Transverse colon (tissue), 4 donors: Measurements from ENCODE around the gene S100A11. TPM values are rescaled to one million over a fixed set of nuclear protein-coding genes. Genes with fewer than 3 reads are reported as not detected.

Experiments
- DNase-seq: peaks from one replicate; pipeline ENCODE4 v3.0.0-alpha.2; 2019
- H3K27ac ChIP-seq, 4 donors: fragments of 200-600 bp; sonication (generic); 2 replicates each; pipeline ENCODE4 v1.5.1; 2016 to 2018; ENCODE audit warnings: inconsistent platforms in 4 of 4
- H3K27me3 ChIP-seq: fragments of 200-600 bp; sonication (generic); 2 replicates; pipeline ENCODE4 v1.5.1; 2017; ENCODE audit warnings: inconsistent platforms
- H3K36me3 ChIP-seq, 4 donors: fragments of 200-600 bp; sonication (generic); 2 replicates each; pipeline ENCODE4 v1.5.1; 2017 to 2019; ENCODE audit warnings: inconsistent platforms in 4 of 4
- H3K4me1 ChIP-seq, 4 donors: fragments of 200-600 bp; sonication (generic); 2 replicates each; pipeline ENCODE4 v1.5.1; 2017 to 2020; ENCODE audit warnings: inconsistent platforms in 4 of 4
- H3K4me3 ChIP-seq, 4 donors: fragments of 200-600 bp; sonication (generic); 1 replicate in 1 of 4; 2 replicates in 3 of 4; pipeline versions ENCODE4 v1.5.1 to v1.6.1; 2017 to 2019; ENCODE audit warnings: inconsistent platforms in 4 of 4
- H3K9me3 ChIP-seq, 2 donors: fragments of 200-600 bp; sonication (generic); 2 replicates each; pipeline ENCODE4 v1.5.1; 2017 to 2019; ENCODE audit warnings: inconsistent platforms in 2 of 2
- EP300 ChIP-seq: sonication (generic); formaldehyde crosslinking; IDR thresholded peaks from one replicate; pipeline ENCODE4 v1.6.1; 2017; ENCODE audit warnings: antibody characterized with exemption, low read depth
- POLR2A ChIP-seq: fragments of 450-650 bp; IDR thresholded peaks from one replicate; pipeline ENCODE4 v1.6.1; 2016; ENCODE audit warnings: antibody characterized with exemption, mild to moderate bottlenecking, moderate library complexity
- POLR2AphosphoS5 ChIP-seq, 3 donors: sonication (generic); formaldehyde crosslinking; IDR thresholded peaks; one replicate each; pipeline ENCODE4 v1.6.1; 2016; ENCODE audit warnings: antibody characterized with exemption in 3 of 3
- WGBS, 2 donors: methylation state at CpG; one replicate each; pipeline ENCODE4 v1.1.5; 2018; ENCODE audit warnings: low coverage in 1 of 2; 5-methylcytosine and 5-hydroxymethylcytosine counted together
- in situ Hi-C, 4 donors: fragments of 200-750 bp; cut with MboI; loops; one replicate each; pipeline versions ENCODE4 v1.15.0 to v1.15.1; 2017; ENCODE audit warnings: low sequenced_read_pairs in 3 of 4, low pct_ligation_motif_present in 1 of 4, low pct_unique_long_range_greater_than_20kb in 1 of 4
- intact Hi-C: fragments of 100-400 bp; cut with DNase I; formaldehyde crosslinking; loops from one replicate; pipeline ENCODE4 v1.15.1; 2023; ENCODE audit warnings: low total_unique reads
- total RNA-seq, 4 donors: library from RNA; depleted of rRNA; stranded (reverse); fragments of >200 nt; gene quantifications; one replicate each; pipeline ENCODE4 v1.1.0, GENCODE V29; 2016
- TF ChIP-seq, protein P1 (sequence below), 5 experiments: fragments of 200-600 bp in 3 of 5; fragments of 450-650 bp in 2 of 5; sonication (generic) in 3 of 5; IDR thresholded peaks; 1 replicate in 2 of 5; 2 replicates in 3 of 5; pipeline ENCODE4 v1.5.1; 2016 to 2017; ENCODE audit warnings: antibody characterized with exemption in 5 of 5, inconsistent platforms in 3 of 5, mild to moderate bottlenecking in 2 of 5, moderate library complexity in 1 of 5

The S100A11 gene
- total RNA-seq, 4 donors from 2014 or later, result 35.6 to 108 (median 54.8) TPM

DNA sequence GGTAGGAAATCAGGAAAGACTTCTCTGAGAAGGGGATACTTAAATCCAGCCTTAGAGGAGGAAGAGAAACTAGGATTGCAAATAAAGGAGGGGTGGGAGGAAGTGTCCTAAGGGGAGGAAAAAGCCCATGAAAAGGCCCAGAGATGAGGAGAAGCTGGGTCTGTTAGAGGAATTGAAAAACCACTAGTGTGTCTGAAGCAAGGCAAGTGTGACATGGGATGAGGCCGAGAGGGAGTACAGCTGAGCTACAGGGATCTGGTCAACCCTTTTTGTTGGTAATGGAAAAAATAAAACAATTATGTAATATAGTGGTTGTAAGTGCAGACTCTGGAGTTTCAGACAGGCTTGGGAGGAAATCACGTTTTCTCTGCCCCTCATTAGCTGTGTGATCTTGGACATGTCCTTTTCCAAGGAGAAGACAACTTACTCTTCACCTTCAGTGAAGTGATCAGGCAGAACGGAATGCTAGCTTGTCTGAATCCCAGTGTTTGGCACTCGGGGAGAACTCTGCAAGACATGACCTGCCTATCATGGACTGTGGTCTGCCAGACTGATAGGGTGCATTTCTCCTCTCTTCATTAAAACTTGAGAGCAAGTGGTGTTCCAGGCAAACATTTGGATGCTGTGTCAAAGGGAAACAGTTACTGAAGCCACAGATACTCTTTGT lies 35.7 kb downstream of the S100A11 start:
- no peak for DNase-seq
- WGBS, 2 donors, result 70 to 72% methylated on average over 4 of the region's 4 CpGs
- Histone ChIP-seq H3K36me3 (no peaks in the 10 kb centered on the region), H3K4me1 (peaks cover 0 to 18% (median 2%) of the 10 kb centered on the region in 4 donors), H3K27me3 (no peaks in the 10 kb centered on the region), H3K9me3 (no peaks in the 10 kb centered on the region), H3K4me3 (no peak overlapping the region), H3K27ac (peak overlapping the region; percentile 2 to 48 (median 41))
- TF ChIP-seq POLR2AphosphoS5 (IDR thresholded peaks at IDR 0.05) (no peak), EP300 (no peak), POLR2A (no peak)
- TF ChIP-seq, protein P1, sequence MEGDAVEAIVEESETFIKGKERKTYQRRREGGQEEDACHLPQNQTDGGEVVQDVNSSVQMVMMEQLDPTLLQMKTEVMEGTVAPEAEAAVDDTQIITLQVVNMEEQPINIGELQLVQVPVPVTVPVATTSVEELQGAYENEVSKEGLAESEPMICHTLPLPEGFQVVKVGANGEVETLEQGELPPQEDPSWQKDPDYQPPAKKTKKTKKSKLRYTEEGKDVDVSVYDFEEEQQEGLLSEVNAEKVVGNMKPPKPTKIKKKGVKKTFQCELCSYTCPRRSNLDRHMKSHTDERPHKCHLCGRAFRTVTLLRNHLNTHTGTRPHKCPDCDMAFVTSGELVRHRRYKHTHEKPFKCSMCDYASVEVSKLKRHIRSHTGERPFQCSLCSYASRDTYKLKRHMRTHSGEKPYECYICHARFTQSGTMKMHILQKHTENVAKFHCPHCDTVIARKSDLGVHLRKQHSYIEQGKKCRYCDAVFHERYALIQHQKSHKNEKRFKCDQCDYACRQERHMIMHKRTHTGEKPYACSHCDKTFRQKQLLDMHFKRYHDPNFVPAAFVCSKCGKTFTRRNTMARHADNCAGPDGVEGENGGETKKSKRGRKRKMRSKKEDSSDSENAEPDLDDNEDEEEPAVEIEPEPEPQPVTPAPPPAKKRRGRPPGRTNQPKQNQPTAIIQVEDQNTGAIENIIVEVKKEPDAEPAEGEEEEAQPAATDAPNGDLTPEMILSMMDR (IDR thresholded peaks at IDR 0.05), result no peak
- in situ Hi-C loops, result loop anchor here in 2 of 4 donors (25.0 kb wide), 1 partner anchor 89 kb away; the partner anchor contains the start of gene THEM4 (in 2 of the 2)
- intact Hi-C loops, result no loop called here

DNA sequence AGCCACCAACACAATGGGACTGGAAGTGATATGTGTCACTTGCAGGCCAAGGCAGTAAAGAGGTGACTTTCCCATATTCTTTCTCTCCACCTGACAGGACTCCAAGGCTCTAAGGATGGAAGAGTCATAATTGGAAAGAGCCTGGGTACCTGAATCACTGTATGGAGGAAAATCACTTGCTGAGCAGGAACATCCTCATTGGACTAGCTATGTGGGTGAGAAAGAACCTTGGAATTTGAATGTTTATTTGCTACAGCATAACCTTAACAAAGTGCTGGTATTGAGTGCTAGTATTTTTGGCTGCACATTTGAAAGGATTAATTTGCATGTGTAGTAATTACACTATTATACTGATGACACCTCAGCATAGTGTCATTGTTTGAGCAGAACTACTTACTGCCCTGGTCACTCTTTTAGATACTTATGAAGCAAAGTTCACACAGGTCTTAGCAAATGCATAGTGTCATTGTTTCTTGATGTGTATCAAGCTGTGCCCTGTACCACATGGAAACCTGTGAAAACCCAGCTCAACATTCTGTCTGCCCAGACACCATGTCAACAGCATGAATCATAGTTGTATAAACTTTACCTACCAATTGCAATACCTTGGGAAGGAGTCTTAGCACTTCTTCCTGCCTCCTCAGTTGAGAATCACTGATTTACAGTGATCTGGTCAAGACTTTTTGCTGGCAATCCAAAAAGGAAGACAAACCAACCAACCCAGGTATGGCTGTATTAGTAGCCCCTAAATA lies 38.0 kb downstream of the S100A11 start:
- no peak overlapping the region for H3K4me3 ChIP-seq
- intact Hi-C loops (no loop called here), in situ Hi-C loops (loop anchor here in 2 of 4 donors (5.0 kb wide), 1 partner anchor 66 kb away; no protein-coding TSS in a partner anchor)
- H3K36me3 ChIP-seq, result no peaks in the 10 kb centered on the region
- no peaks in the 10 kb centered on the region for H3K27me3 ChIP-seq
- H3K27ac ChIP-seq, result no peak overlapping the region
- no peak for DNase-seq
- H3K4me1 ChIP-seq, result peaks cover 5 to 40% (median 15%) of the 10 kb centered on the region in 4 donors
- TF ChIP-seq, protein P1 (IDR thresholded peaks at IDR 0.05), result no peak
- no peaks in the 10 kb centered on the region for H3K9me3 ChIP-seq

DNA sequence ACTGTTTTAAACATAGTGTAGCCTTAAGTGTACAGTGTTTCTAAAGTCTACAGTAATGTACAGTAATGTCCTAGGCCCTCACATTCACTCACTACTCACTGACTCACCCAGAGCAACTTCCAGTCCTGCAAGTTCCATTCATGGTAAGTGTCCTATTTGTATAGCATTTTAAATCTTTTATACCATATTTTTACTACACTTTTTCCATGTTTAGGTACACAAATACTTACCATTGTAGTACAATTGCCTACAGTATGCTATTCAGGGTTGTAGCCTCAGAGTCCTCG lies 39.6 kb downstream of the S100A11 start:
- no peaks in the 10 kb centered on the region for H3K9me3 ChIP-seq
- no peak for DNase-seq
- no peak for TF ChIP-seq POLR2A
- TF ChIP-seq EP300, result no peak
- TF ChIP-seq POLR2AphosphoS5 (IDR thresholded peaks at IDR 0.05), result no peak
- TF ChIP-seq, protein P1 (IDR thresholded peaks at IDR 0.05), result no peak
- no peak overlapping the region for H3K4me3 ChIP-seq
- H3K36me3 ChIP-seq, result no peaks in the 10 kb centered on the region
- intact Hi-C loops (no loop called here), in situ Hi-C loops (loop anchor here in 2 of 4 donors (5.0 kb wide), 1 partner anchor 65 kb away; no protein-coding TSS in a partner anchor)
- H3K27ac ChIP-seq, result no peak overlapping the region
- H3K27me3 ChIP-seq, result no peaks in the 10 kb centered on the region
- H3K4me1 ChIP-seq, result peaks cover 5 to 42% (median 18%) of the 10 kb centered on the region in 4 donors
- 92 to 97% methylated on average over 1 of the region's 1 CpG for WGBS, 2 donors

DNA sequence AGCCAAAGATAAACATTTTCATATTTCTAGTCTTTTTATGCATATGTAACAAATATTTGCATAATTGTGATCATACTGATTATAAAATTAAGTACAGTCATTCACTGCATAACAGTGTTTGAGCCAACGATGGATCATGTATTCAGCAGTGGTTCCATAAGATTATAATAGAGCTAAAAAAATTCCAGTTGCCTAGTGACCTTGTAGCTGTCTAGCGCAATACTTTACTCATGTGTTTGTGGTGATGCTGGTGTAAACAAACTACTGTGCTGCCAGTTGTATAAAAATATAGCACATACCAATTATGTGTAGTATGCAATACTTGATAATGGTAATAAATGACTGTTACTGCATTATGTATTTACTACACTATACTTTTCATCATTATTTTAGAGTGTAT lies 41.0 kb downstream of the S100A11 start:
- Histone ChIP-seq H3K4me1 (peaks cover 14 to 45% (median 30%) of the 10 kb centered on the region in 4 donors), H3K36me3 (no peaks in the 10 kb centered on the region), H3K4me3 (no peak overlapping the region), H3K27ac (peak overlapping the region; percentile 93 to 97 (median 94)), H3K27me3 (no peaks in the 10 kb centered on the region), H3K9me3 (no peaks in the 10 kb centered on the region)
- 48 to 57% methylated on average over 2 of the region's 2 CpGs for WGBS, 2 donors
- in situ Hi-C loops, result loop anchor here in 2 of 4 donors (5.0 kb wide), 1 partner anchor 63 kb away; no protein-coding TSS in a partner anchor
- intact Hi-C loops, result loop anchor here (2.0 kb wide), 1 partner anchor 63 kb away; no protein-coding TSS in a partner anchor
- no peak for DNase-seq
- TF ChIP-seq POLR2A, result no peak
- no peak for TF ChIP-seq POLR2AphosphoS5 (IDR thresholded peaks at IDR 0.05)
- TF ChIP-seq, protein P1 (IDR thresholded peaks at IDR 0.05), result no peak
- no peak for TF ChIP-seq EP300
